Right ventricle myocardium superior (tissue), 1 donor: ENCODE data around the gene FAM118A. TPM values are rescaled to one million over a fixed set of nuclear protein-coding genes. Genes with fewer than 3 reads are reported as not detected.
"Not testable (repeated sequence)": the region's sequence is repeated elsewhere in the genome, so short reads cannot be mapped to it uniquely, and the experiment has no call there.

Source experiments
- ATAC-seq: fragments of 200-7000 bp; cut with Tn5 transposase; one replicate; pipeline ENCODE4 v1.9.1; 2020; ENCODE audit warnings: mild to moderate bottlenecking; ENCODE audit not compliant: poor library complexity
- DNase-seq: peaks from one replicate; pipeline ENCODE4 v3.0.0-alpha.2; 2020
- intact Hi-C: fragments of 100-400 bp; cut with DNase I; formaldehyde crosslinking; loops from one replicate; pipeline ENCODE4 v1.11.2; 2022
- total RNA-seq: library from RNA; stranded (reverse); fragmentation: NEBNext Ultra II Directional; extraction: Animal tissue kit (Norgen Biotek cat#: 25700); gene quantifications from one replicate; pipeline ENCODE4 v1.2.1, GENCODE V29; 2021
- donor health status: DM: no; HTN: yes; CAD: no; lungs with severe emphysema.

Gene FAM118A
- total RNA-seq, 1 donor from 2014 or later = 21.1 TPM

DNA sequence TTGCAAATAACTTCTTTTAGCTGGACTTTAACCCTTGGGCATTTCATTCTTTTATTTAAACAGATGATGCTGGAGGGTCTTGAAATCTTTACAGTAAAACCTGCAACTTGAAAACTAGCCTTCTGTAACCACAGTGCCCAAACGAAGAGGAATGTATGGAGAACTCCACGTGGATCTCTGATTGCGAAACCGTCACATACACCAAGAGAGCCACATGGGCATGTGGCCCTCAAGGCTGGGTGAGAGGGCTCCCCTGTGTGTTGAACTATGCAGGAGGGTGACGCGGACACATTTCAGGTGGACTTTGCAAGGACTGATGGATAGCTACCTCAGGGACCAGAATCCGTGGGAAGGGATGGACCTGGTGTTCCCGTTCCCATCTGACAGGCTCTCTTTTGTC, 30.6 kb downstream of the FAM118A start:
- ATAC-seq (no peak), DNase-seq (no peak)
- intact Hi-C loops = no loop called here

DNA sequence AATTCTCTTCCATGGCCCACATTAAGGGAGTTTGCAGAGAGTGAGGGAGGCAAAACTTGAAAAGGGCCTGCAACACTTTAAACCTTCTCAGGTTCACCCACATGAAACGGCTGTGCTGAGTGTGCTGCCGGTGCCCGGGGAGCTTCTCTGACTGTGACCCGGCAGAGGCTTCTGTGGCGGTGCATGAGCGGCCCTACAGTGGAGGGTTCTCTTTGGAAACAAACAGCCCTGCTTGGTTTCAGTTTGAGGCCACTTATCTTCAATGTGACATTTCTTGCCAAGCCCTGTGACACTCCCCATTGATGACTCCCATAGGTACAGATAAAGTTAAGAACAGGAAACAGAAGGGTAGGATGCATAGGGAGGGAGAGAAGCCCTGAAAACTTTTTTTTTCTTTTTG, 31.8 kb downstream of the FAM118A start:
- intact Hi-C loops = no loop called here
- ATAC-seq = peak; percentile 59
- no peak for DNase-seq

DNA sequence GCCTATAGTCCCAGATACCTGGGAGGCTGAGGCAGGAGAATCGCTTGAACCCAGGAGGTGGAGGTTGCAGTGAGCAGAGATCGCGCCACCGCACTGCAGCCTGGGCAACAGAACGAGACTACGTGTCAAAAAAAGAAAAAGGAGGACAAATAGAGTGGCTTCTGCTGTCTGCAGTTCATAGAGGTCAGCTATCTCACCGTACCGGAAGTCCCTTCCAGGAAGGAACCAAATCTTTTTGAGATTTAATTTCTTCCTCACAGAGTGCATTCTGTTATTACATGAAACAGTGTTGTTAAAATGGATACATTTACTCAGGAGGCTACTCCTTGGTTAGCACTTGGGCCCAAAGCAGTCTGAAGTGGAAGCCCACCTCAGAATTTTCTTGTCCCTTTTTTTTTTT, 33.4 kb downstream of the FAM118A start:
- intact Hi-C loops = no loop called here
- ATAC-seq (no peak), DNase-seq (no peak)

DNA sequence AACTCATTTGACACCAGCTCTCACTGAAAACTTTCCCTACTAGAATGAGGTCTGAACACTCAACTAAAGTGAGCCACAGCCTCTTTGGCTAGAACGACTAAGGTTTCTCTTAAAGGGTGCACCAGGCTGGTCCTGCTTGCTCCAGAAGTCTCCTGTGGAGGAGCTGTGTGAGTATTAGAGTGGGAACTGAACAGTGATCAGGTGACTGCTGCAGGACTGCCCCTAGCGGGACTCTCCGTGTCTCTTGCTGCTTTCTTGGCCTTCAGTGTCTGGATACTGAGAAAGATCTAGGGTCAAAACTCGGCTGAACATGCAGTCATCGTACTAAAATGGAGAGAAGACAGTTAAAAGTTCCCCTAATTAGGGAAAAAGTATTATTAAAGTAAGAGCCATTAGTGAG, 34.6 kb downstream of the FAM118A start:
- intact Hi-C loops = no loop called here
- ATAC-seq (peak; percentile 53), DNase-seq (no peak)

DNA sequence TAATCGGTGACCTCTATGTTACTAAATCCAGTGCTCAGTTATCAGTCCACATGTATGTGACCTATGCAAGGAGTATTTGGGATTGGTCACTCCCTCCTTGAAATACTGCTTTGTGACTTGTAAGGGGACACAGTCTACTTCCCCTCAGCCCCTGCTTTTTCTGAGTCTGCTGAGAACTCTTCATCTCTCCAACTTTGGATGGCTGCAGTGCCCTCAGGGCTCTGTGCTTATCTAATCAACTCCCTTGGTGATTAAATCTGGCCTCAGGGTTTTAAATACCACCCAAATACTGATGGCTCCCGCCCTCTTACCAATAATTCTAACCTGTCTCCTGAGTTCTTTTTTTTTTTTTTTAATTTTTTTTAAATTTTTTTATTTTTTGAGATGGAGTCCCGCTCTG, 40.2 kb downstream of the FAM118A start:
- ATAC-seq (no peak), DNase-seq (no peak)
- intact Hi-C loops = no loop called here

DNA sequence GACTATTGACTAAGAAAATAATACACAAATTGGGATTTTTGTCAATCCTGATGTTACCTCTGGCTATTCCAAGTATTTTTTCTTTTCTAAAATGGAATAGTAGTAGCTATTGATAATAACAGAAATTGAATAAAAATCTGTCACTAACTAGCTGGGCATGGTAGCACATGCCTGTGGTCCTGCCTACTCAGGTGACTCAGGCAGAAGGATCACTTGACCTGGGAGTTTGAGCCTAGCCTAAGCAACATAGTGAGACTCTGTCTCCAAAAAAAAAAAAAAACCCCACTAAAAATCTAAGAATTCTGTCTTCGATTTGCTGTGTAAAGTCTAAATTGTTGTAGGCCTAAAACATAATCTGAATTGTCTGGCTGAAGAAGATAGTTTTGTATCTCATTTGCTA, 42.2 kb downstream of the FAM118A start:
- intact Hi-C loops = no loop called here
- DNase-seq (no peak), ATAC-seq (no peak)

DNA sequence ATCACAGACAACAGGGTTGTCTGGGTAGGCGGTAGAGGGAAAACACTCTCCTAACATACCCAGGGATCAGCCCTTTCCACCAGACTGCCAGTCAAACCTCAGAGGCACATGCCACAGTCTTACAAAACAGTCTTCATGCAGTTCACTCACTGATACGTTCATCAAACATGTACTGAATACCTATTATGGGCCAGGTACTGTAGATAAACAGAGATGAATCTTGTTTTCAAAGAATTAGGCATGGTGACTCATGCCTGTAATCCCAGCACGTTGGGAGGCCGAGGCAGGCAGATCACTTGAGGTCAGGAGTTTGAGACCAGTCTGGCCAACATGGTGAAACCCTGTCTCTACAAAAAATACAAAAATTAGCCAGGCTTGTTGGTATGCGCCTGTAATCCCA, 43.0 kb downstream of the FAM118A start:
- ATAC-seq, intact Hi-C loops, DNase-seq: not testable (repeated sequence)

DNA sequence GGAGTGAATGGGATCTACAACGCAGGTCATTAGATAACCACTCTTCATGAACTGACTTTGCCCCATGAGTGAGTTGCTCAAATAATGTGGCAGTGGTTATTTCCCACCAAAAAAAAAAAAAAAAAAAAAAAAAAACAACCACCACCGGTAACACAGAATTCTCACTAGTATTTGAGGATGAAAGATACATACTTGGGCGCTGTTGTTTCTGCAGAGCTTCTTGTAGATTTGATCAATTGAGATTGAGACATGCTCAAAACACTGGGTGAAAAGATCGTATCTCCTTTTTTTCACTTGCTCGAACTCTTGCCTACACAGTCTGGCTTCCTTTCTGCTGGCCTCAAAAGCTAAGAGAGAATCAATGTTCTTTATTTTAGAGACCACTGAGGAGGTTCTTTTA, 44.1 kb downstream of the FAM118A start:
- intact Hi-C loops = no loop called here
- ATAC-seq (no peak), DNase-seq (no peak)

DNA sequence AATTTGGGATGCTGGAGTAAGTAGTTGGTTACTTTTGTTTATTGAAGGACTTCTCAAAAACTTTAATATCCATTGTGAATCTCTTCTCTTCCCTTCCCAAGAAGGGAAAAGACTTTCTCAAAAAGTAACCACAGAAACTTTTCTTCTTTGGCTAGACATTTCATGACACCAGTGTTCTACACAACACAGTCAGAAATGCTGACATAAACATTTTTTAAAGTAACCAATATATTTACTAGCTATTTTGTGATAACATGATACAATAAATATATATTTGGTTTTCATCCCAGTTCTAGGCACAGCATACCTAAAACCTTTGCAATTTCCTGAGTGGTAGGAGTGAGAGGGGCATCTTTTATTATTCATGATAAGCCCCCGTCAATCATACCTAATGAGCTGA, 47.8 kb downstream of the FAM118A start:
- intact Hi-C loops = no loop called here
- no peak for ATAC-seq
- no peak for DNase-seq

DNA sequence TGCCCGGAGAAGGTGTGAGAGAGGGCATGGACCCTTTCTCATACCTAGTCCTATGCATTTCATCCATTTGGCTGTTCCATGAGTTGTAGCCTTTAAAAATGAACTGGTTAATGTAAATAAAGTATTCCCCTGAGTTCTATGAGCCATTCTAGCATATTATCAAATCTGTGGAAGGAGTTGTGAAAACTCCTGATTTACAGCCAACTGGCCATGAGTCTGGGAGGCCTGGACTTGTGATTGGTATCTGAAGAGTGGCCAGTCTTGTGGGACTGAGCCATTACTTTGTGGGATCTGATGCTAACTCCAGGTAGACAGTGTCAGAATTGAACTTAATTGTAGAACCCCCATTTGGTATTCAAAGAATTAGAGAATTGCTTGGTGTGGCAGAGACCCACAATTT, 48.4 kb downstream of the FAM118A start:
- DNase-seq (no peak), ATAC-seq (no peak)
- intact Hi-C loops = no loop called here

DNA sequence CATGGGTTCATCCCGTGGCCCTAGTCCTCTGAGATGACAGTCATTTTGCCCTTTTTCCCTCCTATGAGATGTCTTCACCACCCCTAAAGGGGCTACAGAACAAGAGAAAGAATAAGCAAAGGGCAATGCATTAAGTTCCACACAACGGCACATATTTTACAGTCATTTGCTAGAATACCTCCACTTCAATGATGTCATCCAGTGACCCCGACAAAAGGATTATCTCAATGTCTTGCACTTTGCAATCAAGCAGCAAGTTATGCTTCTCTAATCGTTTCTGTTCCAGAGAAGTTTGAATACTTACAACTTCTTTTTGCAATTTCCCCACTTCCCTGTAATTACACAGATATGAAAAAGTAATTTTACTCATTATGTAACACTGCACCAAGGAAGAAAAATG, 49.9 kb downstream of the FAM118A start:
- ATAC-seq (no peak), DNase-seq (no peak)
- intact Hi-C loops = no loop called here

DNA sequence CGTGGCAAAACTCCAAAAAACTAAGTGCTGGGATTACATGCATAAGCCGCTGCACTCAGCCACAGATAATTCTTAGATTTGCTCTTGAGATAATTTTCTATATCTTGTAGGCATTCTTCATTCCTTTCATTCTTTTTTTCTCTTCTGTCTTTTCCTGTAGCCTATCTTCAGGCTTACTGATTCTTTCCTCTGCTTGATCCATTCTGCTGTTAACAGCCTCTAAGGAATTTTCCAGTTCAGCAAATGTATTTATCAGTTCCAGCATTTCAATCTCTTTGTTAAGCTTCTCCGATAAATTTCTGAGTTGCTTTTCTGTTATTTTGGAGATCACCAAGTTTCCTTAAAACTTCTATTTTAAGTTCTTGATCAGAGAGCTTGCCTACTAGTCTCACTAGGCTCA, 57.0 kb downstream of the FAM118A start:
- DNase-seq = no peak
- intact Hi-C loops = no loop called here
- ATAC-seq = no peak

DNA sequence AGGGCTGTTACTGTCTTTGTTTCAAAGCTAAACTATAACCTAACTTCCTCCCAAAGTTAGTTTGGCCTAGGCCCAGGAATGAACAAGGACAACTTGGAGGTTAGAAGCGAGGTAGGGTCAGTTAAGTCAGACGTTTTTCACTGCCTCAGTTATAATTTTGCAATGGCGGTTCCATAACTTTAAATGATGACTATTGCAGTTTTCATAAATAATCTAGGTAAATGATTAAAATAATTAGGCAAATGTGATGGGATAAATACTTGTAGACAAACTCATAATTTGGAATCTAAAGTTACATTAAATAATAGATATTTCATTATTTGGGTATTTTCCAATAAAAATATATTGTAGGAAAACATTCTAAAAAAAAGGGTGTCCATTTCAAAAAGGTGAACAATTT, 63.9 kb downstream of the FAM118A start:
- ATAC-seq, DNase-seq, intact Hi-C loops: not testable (repeated sequence)

DNA sequence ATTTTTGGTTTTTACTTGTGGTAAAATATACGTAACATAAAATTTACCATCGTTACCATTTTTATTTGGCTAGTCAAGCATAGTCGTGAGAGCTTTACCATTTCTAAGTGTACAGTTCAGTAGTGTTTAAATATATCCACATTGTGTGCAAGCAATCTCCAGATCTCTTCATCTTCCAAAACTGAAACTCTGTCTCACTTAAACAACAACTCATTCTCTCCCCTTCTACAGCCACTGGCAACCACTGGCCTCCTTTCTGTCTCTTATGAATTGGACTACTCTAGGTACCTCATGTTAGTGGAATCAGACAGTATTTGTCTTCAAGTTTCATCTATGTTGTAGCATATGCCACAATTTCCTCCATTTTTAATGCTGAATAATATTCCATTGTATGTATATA, 66.3 kb downstream of the FAM118A start:
- intact Hi-C loops = no loop called here
- ATAC-seq (no peak), DNase-seq (no peak)

DNA sequence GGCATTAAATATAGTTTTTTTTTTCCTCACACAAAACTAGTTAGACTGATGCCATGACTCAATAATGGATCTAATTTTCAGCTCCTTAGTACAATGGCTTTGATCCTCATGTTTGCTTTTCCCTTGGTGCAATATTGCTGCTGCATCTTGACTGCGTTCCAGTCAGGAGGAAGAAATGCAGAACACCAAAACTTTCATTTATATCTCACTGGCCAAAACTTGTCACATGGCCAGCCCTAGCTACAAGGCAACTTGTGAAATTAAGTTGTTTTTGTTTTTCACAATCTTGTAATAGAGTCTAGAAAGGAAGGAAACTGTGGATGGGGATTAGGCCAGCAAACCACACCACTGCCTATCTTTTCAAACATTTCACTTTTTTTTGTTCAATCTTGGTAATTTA, 67.0 kb downstream of the FAM118A start:
- ATAC-seq = peak; percentile 55
- intact Hi-C loops = no loop called here

DNA sequence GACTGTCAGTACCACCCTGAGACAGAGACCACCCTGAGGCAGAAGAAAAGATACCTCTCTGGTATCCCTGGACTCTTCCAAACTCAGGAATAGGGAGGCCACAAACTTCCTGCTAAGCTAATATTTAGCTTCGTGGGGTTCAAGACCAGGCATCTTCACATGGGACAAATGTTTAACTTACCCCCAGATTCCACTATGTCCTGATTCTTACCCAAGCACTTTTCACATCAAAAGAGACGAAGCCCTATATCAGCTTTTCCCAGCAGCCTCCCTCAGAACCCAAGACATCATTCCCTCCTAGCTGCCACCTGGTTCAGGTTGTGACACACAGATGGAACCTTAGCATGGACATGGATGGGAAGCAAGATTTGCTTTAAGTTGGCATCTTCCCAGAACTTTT, 71.6 kb downstream of the FAM118A start:
- intact Hi-C loops = no loop called here
- ATAC-seq = no peak

More for the DNA sequence above, 67.0 kb downstream of the FAM118A start:
- peak; percentile 49 for DNase-seq

DNA sequence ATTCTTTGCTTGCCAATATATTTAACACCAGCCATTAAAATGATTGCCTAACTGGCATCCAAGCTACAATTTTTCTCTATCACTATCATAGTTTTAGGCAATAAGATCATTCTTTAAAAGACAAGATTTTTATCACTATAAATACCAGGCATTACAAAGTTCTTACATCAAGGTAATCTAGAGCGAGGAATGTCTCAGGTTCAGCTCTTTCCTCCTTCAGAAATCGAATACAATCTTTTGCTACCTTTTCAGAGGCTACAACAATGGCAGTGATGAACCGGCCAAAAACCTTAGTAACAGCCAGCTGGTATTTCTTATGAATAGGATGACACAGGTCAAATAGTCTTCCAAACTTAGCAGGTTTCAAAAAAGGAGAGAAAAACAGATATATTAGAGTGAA, 79.8 kb downstream of the FAM118A start:
- intact Hi-C loops = no loop called here

More for the DNA sequence above, 71.6 kb downstream of the FAM118A start:
- DNase-seq = no peak

More for the DNA sequence above, 79.8 kb downstream of the FAM118A start:
- no peak for DNase-seq
- ATAC-seq = no peak

Other genes starting within 250 kb of the FAM118A start
- 19.1 TPM for gene NUP50, start 146.0 kb upstream of the FAM118A start, total RNA-seq
- gene KIAA0930, start 69.0 kb upstream of the FAM118A start, total RNA-seq = 18.6 TPM
- gene UPK3A, start 25.0 kb upstream of the FAM118A start, total RNA-seq = 0.65 TPM
- gene SMC1B, start 103.7 kb downstream of the FAM118A start, total RNA-seq = not detected
- not detected for gene RIBC2, start 103.8 kb downstream of the FAM118A start, total RNA-seq
- 89.5 TPM for gene FBLN1, start 192.9 kb downstream of the FAM118A start, total RNA-seq